K562 (cell line): ENCODE data around the gene CRNKL1. TPM values are rescaled to one million over a fixed set of nuclear protein-coding genes. Genes with fewer than 3 reads are reported as not detected.

ENCODE experiments used
- ATAC-seq: fragments of 200-7000 bp; cut with Tn5 transposase; 3 replicates; pipeline ENCODE4 v1.9.1; 2020; ENCODE audit warnings: moderate library complexity
- BruUV-seq: library from RNA; stranded (reverse); fragments of 400-500 nt; replicated peaks from 2 replicates; lab custom pipeline; 2021; lab: Mats Ljungman, UMichigan
- CTCF ChIA-PET: fragments of 300-600 bp; formaldehyde crosslinking; extraction: SDS; loops from one replicate; lab custom pipeline; 2021; ENCODE audit warnings: low intra/inter-chr PET ratio; lab: Yijun Ruan, JAX
- POLR2A ChIA-PET: fragments of 300-600, 350-650 bp; sonication (Branson Sonifier 250); formaldehyde crosslinking; extraction: SDS; loops from one replicate; lab custom pipeline; 2021; ENCODE audit warnings: antibody characterized with exemption, inconsistent platforms; lab: Yijun Ruan, JAX
- DNase-seq, 4 experiments: peaks; one replicate each; pipeline versions ENCODE4 v3.0.0 to v3.0.0-alpha.2; 2011 to 2018; ENCODE audit warnings: low spot score in 3 of 4, mixed read lengths in 3 of 4; ENCODE audit errors: extremely low read depth in 1 of 4
- FAIRE-seq: peaks from 2 replicates; lab custom pipeline; 2011; peaks lifted over from hg19 to GRCh38; lab: Jason Lieb, UNC
- H2AFZ ChIP-seq: 2 replicates; pipeline ENCODE4 v1.6.0; 2011; ENCODE audit warnings: low read depth, low read length, control low read depth, inconsistent platforms
- H3K27ac ChIP-seq: fragments of 200-600 bp; 3 replicates; pipeline ENCODE4 v1.8.0; 2011; ENCODE audit warnings: low read depth, mild to moderate bottlenecking, control low read depth, inconsistent platforms, low read length, moderate library complexity, mixed read lengths; ENCODE audit errors: extremely low read depth
- H3K27me3 ChIP-seq, 2 experiments: fragments of 300-600 bp in 1 of 2; 2 replicates in 1 of 2; 3 replicates in 1 of 2; pipeline versions ENCODE4 v1.6.0 to v1.8.0; 2011; ENCODE audit warnings: inconsistent platforms in 2 of 2, low read length in 2 of 2, mild to moderate bottlenecking in 1 of 2, mixed read lengths in 1 of 2, moderate library complexity in 1 of 2; ENCODE audit not compliant: control insufficient read depth in 2 of 2, insufficient read depth in 2 of 2
- H3K36me3 ChIP-seq: fragments of 300-600 bp; 3 replicates; pipeline ENCODE4 v1.8.0; 2011; ENCODE audit warnings: mild to moderate bottlenecking, low read length, inconsistent platforms; ENCODE audit not compliant: control insufficient read depth, insufficient read depth
- H3K4me1 ChIP-seq, 2 experiments: fragments of 200-600 bp in 1 of 2; replicated peaks in 1 of 2; 2 replicates in 1 of 2; 3 replicates in 1 of 2; pipeline versions ENCODE4 v1.5.1 to v1.8.0; 2011; ENCODE audit warnings: inconsistent platforms in 2 of 2, low read length in 2 of 2, mild to moderate bottlenecking in 1 of 2, mixed read lengths in 1 of 2, moderate library complexity in 1 of 2; ENCODE audit not compliant: control insufficient read depth in 2 of 2, insufficient read depth in 2 of 2
- H3K4me2 ChIP-seq: 2 replicates; pipeline ENCODE4 v1.6.1; 2011; ENCODE audit warnings: low read length, control low read depth, inconsistent platforms, mixed read lengths; ENCODE audit not compliant: insufficient read depth
- H3K4me3 ChIP-seq: fragments of 200-600 bp; sonication (generic), shearing (Covaris generic); 2 replicates; pipeline ENCODE4 v1.5.1; 2016; ENCODE audit warnings: control low read depth, inconsistent platforms
- H3K79me2 ChIP-seq: fragments of 200-600 bp; 3 replicates; pipeline ENCODE4 v1.8.0; 2011; ENCODE audit warnings: low read length, inconsistent platforms; ENCODE audit not compliant: control insufficient read depth, insufficient read depth
- H3K9ac ChIP-seq, 2 experiments: 2 replicates each; pipeline versions ENCODE4 v1.6.0 to v1.6.1; 2011; ENCODE audit warnings: low read depth in 2 of 2, low read length in 2 of 2, control low read depth in 1 of 2, inconsistent platforms in 1 of 2, mild to moderate bottlenecking in 1 of 2, mixed read lengths in 1 of 2; ENCODE audit not compliant: insufficient read depth in 1 of 2
- H3K9me1 ChIP-seq: one replicate; pipeline ENCODE4 v1.6.0; 2011; ENCODE audit warnings: inconsistent platforms, mild to moderate bottlenecking, low read length, moderate library complexity; ENCODE audit not compliant: control insufficient read depth, insufficient read depth
- H3K9me3 ChIP-seq: replicated peaks from 2 replicates; pipeline ENCODE4 v1.5.1; 2011; ENCODE audit warnings: low read depth, low read length, inconsistent platforms; ENCODE audit not compliant: control insufficient read depth, insufficient read depth
- H4K20me1 ChIP-seq: replicated peaks from 2 replicates; pipeline ENCODE4 v1.6.1; 2011; ENCODE audit warnings: low read length, inconsistent platforms, mixed read lengths; ENCODE audit not compliant: control insufficient read depth, insufficient read depth
- FOS ChIP-seq: IDR thresholded peaks from 3 replicates; pipeline ENCODE4 v1.6.1; 2011; ENCODE audit not compliant: insufficient read length; ENCODE audit errors: extremely low read depth
- KLF13 ChIP-seq: fragments of 450-650 bp; IDR thresholded peaks from 2 replicates; pipeline ENCODE4 v1.6.1; 2016; ENCODE audit warnings: missing genetic modification characterization, low read depth, mild to moderate bottlenecking, missing compliant biosample characterization, moderate library complexity, borderline replicate concordance
- MCM5 ChIP-seq: fragments of 450-650 bp; IDR thresholded peaks from 2 replicates; pipeline ENCODE4 v1.6.1; 2016; ENCODE audit warnings: low read depth
- NFE2L1 ChIP-seq: fragments of 450-650 bp; IDR thresholded peaks from 2 replicates; pipeline ENCODE4 v1.6.1; 2016; ENCODE audit warnings: missing genetic modification characterization, low read depth, mild to moderate bottlenecking, missing compliant biosample characterization, moderate library complexity, borderline replicate concordance
- RAD51 ChIP-seq: fragments of 450-650 bp; IDR thresholded peaks from 2 replicates; pipeline ENCODE4 v1.7.1; 2016; ENCODE audit warnings: low read depth, mild to moderate bottlenecking, borderline replicate concordance
- TARDBP ChIP-seq: fragments of 450-650 bp; IDR thresholded peaks from 2 replicates; pipeline ENCODE4 v1.6.1; 2016
- U2AF2 ChIP-seq: fragments of 200-400 bp; formaldehyde crosslinking; optimal IDR thresholded peaks from 2 replicates; pipeline ENCODE3; 2017; ENCODE audit warnings: low read depth, mild to moderate bottlenecking, low read length
- ZBTB17 ChIP-seq: fragments of 450-650 bp; formaldehyde crosslinking; IDR thresholded peaks from 2 replicates; pipeline ENCODE4 v1.4.0; 2020; ENCODE audit warnings: mild to moderate bottlenecking
- WGBS: fragments of 100-300 bp; shearing (Covaris generic); methylation state at CpG from one replicate; pipeline ENCODE4 v1.1.6; 2016; ENCODE audit warnings: low coverage, mixed read lengths; ENCODE audit not compliant: insufficient coverage; ENCODE audit errors: missing lambda C conversion rate; 5-methylcytosine and 5-hydroxymethylcytosine counted together
- in situ Hi-C: fragments of 300-500 bp; cut with MboI; formaldehyde crosslinking; loops from 4 replicates; pipeline ENCODE4 v1.15.0; 2018; ENCODE audit warnings: inconsistent platforms, mixed read lengths
- intact Hi-C: fragments of 100-400 bp; cut with micrococcal nuclease; formaldehyde crosslinking; loops from 2 replicates; pipeline ENCODE4 v1.14.2; 2022
- polyA plus RNA-seq, 8 experiments: library from polyadenylated mRNA; depleted of rRNA in 4 of 8; stranded (reverse) in 5 of 8; unstranded in 3 of 8; fragments of >200 nt; fragmentation: Nextera tagmentation in 2 of 8; fragmentation: Illumina TruSeq in 1 of 8; extraction: Ambion mirVana in 2 of 8; extraction: Trizol in 1 of 8; gene quantifications; 2 replicates each; pipeline versions ENCODE4 v1.2.1 to v1.2.3, GENCODE V29; 2011 to 2014; ENCODE audit warnings: inconsistent platforms in 1 of 8, missing spikeins in 1 of 8
- total RNA-seq, 7 experiments: library from RNA; depleted of rRNA in 6 of 7; stranded (reverse); fragments of >200 nt in 6 of 7; fragmentation: Illumina TruSeq in 2 of 7; extraction: Trizol in 2 of 7; gene quantifications; 2 replicates each; pipeline versions ENCODE4 v1.2.1 to v1.2.3, GENCODE V29; 2011 to 2021; ENCODE audit warnings: low replicate concordance in 1 of 7
- TF ChIP-seq, protein P1 (sequence below): fragments of 250-450 bp; sonication (Bioruptor Pico); IDR thresholded peaks from 2 replicates; pipeline ENCODE4 v1.5.0; 2021
- TF ChIP-seq, protein P2 (sequence below): fragments of 250-450 bp; sonication (Bioruptor Pico); IDR thresholded peaks from 2 replicates; pipeline ENCODE4 v1.8.0; 2021; ENCODE audit warnings: moderate library complexity, mild to moderate bottlenecking, inconsistent platforms
- TF ChIP-seq, protein P3 (sequence below): sonication (generic); formaldehyde crosslinking; IDR thresholded peaks from 2 replicates; pipeline ENCODE4 v1.8.1; 2023; ENCODE audit warnings: mild to moderate bottlenecking, missing genetic modification reagents

Gene CRNKL1
- total and polyA plus RNA-seq, 9 of the 15 experiments (the other 6 are each of a cell fraction or from before 2014, with no cell fraction given), result 8.1 to 17.0 (median 11.7) TPM

DNA sequence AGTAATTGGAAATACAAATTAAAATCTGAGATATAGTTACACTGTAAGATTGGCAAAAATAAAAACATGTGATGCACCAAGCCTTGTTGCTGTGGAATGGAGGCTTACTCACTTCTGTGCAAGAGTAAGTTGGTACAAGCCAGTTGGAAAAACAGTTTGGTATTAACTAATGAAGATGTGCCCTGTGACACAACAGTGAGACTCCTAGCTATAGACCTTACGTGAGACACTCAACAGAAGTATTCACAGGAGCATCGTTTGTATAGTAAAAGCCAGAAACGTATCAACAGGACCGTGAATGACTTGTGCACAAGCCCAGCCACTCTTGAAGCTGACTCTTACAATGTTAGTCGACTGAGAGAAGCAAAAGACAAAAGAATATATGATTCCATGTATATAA, 20.5 kb downstream of the CRNKL1 start:
- H3K9me3 ChIP-seq, result no peaks in the 10 kb centered on the region
- CTCF ChIA-PET, result no interaction called here
- POLR2A ChIA-PET, result no interaction called here
- no peak for TF ChIP-seq NFE2L1 (tag)
- TF ChIP-seq U2AF2, result no peak
- no peak for TF ChIP-seq FOS
- TF ChIP-seq, protein P1, sequence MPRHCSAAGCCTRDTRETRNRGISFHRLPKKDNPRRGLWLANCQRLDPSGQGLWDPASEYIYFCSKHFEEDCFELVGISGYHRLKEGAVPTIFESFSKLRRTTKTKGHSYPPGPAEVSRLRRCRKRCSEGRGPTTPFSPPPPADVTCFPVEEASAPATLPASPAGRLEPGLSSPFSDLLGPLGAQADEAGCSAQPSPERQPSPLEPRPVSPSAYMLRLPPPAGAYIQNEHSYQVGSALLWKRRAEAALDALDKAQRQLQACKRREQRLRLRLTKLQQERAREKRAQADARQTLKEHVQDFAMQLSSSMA (CRISPR knock-in tag), result no peak
- TF ChIP-seq, protein P2, sequence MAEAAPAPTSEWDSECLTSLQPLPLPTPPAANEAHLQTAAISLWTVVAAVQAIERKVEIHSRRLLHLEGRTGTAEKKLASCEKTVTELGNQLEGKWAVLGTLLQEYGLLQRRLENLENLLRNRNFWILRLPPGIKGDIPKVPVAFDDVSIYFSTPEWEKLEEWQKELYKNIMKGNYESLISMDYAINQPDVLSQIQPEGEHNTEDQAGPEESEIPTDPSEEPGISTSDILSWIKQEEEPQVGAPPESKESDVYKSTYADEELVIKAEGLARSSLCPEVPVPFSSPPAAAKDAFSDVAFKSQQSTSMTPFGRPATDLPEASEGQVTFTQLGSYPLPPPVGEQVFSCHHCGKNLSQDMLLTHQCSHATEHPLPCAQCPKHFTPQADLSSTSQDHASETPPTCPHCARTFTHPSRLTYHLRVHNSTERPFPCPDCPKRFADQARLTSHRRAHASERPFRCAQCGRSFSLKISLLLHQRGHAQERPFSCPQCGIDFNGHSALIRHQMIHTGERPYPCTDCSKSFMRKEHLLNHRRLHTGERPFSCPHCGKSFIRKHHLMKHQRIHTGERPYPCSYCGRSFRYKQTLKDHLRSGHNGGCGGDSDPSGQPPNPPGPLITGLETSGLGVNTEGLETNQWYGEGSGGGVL (CRISPR knock-in tag), result no peak
- TF ChIP-seq TARDBP, result no peak
- TF ChIP-seq KLF13 (tag), result no peak
- TF ChIP-seq MCM5, result no peak
- TF ChIP-seq ZBTB17, result no peak
- TF ChIP-seq, protein P3, sequence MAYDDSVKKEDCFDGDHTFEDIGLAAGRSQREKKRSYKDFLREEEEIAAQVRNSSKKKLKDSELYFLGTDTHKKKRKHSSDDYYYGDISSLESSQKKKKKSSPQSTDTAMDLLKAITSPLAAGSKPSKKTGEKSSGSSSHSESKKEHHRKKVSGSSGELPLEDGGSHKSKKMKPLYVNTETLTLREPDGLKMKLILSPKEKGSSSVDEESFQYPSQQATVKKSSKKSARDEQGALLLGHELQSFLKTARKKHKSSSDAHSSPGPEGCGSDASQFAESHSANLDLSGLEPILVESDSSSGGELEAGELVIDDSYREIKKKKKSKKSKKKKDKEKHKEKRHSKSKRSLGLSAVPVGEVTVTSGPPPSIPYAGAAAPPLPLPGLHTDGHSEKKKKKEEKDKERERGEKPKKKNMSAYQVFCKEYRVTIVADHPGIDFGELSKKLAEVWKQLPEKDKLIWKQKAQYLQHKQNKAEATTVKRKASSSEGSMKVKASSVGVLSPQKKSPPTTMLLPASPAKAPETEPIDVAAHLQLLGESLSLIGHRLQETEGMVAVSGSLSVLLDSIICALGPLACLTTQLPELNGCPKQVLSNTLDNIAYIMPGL (CRISPR knock-in tag), result no peak
- TF ChIP-seq RAD51, result no peak
- peaks cover 87% of the 10 kb centered on the region for H3K36me3 ChIP-seq
- WGBS, result 78% methylated on average over 5 of the region's 5 CpGs
- ATAC-seq (no peak), FAIRE-seq (no peak), DNase-seq (no peak)
- in situ Hi-C loops, result no loop called here
- no peaks in the 10 kb centered on the region for H3K9me1 ChIP-seq
- H3K27me3 ChIP-seq, result no peaks in the 10 kb centered on the region
- H3K27ac ChIP-seq, result no peak overlapping the region
- H3K79me2 ChIP-seq, result peaks cover 3% of the 10 kb centered on the region; the same call in 1 of the 3 replicates
- intact Hi-C loops, result no loop called here
- no TSS peak for BruUV-seq
- H3K4me3 ChIP-seq, result no peak overlapping the region
- H4K20me1 ChIP-seq, result no peaks in the 10 kb centered on the region
- H2AFZ ChIP-seq, result no peak overlapping the region
- H3K4me1 ChIP-seq, result no peaks in the 10 kb centered on the region
- H3K4me2 ChIP-seq, result no peak overlapping the region
- no peak overlapping the region for H3K9ac ChIP-seq
